ENCODE measurements around the gene PPP1R1A. TPM values are rescaled to one million over a fixed set of nuclear protein-coding genes. Genes with fewer than 3 reads are reported as not detected.

PPP1R1A gene
- total RNA-seq, 1 experiment from 2014 or later, result 8.5 TPM

DNA sequence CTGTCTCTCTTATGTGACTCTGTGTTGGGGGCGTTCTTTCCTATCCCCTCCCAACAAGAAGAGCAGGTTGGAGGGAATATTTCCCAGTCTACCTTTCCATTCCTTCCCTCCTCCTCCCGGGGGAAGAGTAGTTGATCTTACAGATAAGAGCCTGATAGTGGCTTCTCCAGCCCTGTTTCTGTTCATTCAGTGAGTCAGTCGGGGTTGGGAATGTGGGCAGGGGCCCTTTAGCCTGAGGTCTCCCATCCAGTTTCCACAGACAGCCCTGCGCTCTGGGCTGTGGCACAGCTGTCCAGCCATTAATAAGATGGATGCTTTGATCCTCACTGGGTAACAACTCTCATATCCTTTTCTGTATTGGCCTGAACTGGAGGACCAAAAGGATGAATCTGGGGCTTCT is 18.1 kb upstream of the PPP1R1A start:
- Histone ChIP-seq H3K18ac (ENCODE audit: insufficient read length, low read depth, low read length) (no peak overlapping the region), H2BK12ac (ENCODE audit: insufficient read length, low read depth, low read length) (no peak overlapping the region), H3K27ac (ENCODE audit: insufficient read length, low read depth, low read length) (no peak overlapping the region), H3K56ac (ENCODE audit: insufficient read length, low read depth, low read length) (no peak overlapping the region), H2AK5ac (ENCODE audit: insufficient read length, low read length) (no peak overlapping the region), H3K4me1 (ENCODE audit: insufficient read depth, low read length) (no peaks in the 10 kb centered on the region), H3K9me3 (ENCODE audit: control insufficient read depth, low read depth, low read length) (no peaks in the 10 kb centered on the region), H3T11ph (ENCODE audit: low read length) (no peak overlapping the region), H2BK20ac (ENCODE audit: low read depth, low read length, poor library complexity, severe bottlenecking) (no peak overlapping the region), H3K23ac (ENCODE audit: insufficient read length, low read depth, low read length) (no peak overlapping the region), H4K8ac (replicated peaks; ENCODE audit: insufficient read length, low read depth, low read length) (no peak overlapping the region), H3K79me1 (ENCODE audit: insufficient read depth, low read depth, low read length, poor library complexity, severe bottlenecking) (no peaks in the 10 kb centered on the region), H3K23me2 (ENCODE audit: insufficient read length, low read depth, low read length, poor library complexity, severe bottlenecking) (no peaks in the 10 kb centered on the region), H3K9ac (ENCODE audit: extremely low read depth, insufficient read length, low read length) (no peak overlapping the region), H3K4ac (ENCODE audit: low read depth, low read length) (no peak overlapping the region), H3K27me3 (ENCODE audit: insufficient read depth, low read length) (peaks cover 8% of the 10 kb centered on the region; the same call in 1 of the 2 replicates), H3K79me2 (ENCODE audit: insufficient read depth, low read length) (no peaks in the 10 kb centered on the region), H4K91ac (ENCODE audit: insufficient read length, low read depth, low read length) (no peak overlapping the region), H4K5ac (ENCODE audit: insufficient read length, low read depth, low read length) (no peak overlapping the region), H2BK120ac (ENCODE audit: low read depth, low read length, poor library complexity, severe bottlenecking) (no peak overlapping the region), H3K4me2 (ENCODE audit: insufficient read depth, insufficient read length, low read length) (no peak overlapping the region), H3K14ac (ENCODE audit: insufficient read depth, low read length) (no peak overlapping the region), H2BK15ac (ENCODE audit: low read depth, low read length) (no peak overlapping the region), H2BK5ac (ENCODE audit: insufficient read length, low read length) (no peak overlapping the region), H2AFZ (ENCODE audit: low read length) (no peak overlapping the region), H4K20me1 (ENCODE audit: control insufficient read depth, insufficient read depth, insufficient read length) (no peaks in the 10 kb centered on the region)
- TF ChIP-seq, protein P1, sequence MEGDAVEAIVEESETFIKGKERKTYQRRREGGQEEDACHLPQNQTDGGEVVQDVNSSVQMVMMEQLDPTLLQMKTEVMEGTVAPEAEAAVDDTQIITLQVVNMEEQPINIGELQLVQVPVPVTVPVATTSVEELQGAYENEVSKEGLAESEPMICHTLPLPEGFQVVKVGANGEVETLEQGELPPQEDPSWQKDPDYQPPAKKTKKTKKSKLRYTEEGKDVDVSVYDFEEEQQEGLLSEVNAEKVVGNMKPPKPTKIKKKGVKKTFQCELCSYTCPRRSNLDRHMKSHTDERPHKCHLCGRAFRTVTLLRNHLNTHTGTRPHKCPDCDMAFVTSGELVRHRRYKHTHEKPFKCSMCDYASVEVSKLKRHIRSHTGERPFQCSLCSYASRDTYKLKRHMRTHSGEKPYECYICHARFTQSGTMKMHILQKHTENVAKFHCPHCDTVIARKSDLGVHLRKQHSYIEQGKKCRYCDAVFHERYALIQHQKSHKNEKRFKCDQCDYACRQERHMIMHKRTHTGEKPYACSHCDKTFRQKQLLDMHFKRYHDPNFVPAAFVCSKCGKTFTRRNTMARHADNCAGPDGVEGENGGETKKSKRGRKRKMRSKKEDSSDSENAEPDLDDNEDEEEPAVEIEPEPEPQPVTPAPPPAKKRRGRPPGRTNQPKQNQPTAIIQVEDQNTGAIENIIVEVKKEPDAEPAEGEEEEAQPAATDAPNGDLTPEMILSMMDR (conservative IDR thresholded peaks at IDR 0.05), result no peak
- Mint-ChIP-seq H3K27me3 (ENCODE audit: low read depth) (peaks cover 69% of the 10 kb centered on the region), H3K9me3 (no peaks in the 10 kb centered on the region; a peak in 1 of 5 replicates), H3K4me3 (no peak overlapping the region), H3K27ac (no peak overlapping the region), H3K4me1 (no peaks in the 10 kb centered on the region), H3K36me3 (ENCODE audit: insufficient read depth in 1 of 3, low read depth in 3 of 3) (no peaks in the 10 kb centered on the region; a peak in 1 of 7 replicates)
- no CpG with 5 or more reads among the region's 4 CpGs for WGBS (ENCODE audit: extremely low coverage, insufficient read length, low lambda C conversion rate)
- DNase-seq, result peak; percentile 22
